Measurements from ENCODE around the gene SH3RF3.

Gene SH3RF3

DNA sequence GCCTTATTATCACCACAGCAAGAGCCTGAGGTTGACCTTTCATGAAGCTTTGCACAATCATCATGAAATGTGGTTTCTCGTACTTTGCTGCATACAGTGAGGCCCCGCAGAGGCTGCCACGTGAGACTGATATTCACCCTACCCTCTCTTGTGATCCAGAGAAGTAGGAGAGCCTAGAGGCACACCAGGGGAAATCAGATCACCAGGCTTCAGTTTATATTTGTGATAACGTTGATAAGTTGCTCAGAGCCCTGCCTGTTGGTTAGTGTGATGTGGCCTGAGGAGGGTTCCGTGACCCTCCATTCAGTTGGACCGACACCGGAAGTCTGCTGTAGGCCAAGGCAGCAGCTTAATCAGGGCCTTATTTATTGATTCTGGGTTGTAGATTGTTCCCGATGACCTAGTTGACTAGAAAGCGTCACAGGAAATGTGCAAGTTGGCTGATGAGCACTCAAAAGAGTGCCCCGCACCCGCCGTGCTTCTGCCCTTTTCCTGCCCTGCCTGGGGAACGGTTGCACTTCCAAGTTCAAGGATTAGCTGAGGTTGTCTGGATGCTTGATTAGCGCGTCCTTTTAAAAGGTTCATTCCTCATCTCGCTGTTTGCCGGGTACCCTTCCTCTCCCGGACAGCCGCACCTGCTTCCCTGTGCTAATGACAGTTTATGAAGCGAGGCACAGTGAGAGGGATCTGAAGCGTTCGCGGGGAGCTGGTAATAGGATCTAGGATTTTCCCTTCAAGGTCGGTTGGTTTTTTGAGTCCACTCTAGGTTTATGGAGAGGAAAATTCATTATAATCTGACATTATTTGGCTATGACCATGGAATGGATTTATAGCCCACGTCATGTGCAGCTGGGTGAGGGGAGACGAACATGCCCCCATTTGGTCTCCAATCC is 146.4 kb downstream of the SH3RF3 start:
- Histone ChIP-seq H3K9ac (no peak overlapping the region), H3K27ac (peak overlapping the region; percentile 27), H3K4me3 (ENCODE audit: low read depth, low read length) (no peak overlapping the region)

DNA sequence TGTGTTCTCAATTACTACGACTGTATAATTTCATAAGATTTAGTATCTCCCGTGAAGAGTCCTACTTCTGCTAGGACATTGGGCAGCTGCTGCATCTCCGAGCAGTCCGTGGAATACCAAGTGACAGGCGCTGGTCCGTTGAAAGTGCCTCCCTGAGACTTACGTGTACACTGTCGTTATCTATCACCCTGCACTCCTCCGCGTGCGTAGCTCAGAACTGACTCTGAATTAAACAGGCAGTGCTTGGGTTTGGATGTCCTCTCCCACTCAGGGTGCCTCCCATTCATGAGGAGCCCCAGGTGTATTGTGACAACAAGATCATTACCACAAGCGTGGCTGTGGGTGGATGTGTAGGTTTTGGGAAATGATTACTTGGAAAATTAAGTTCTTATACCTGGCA is 148.4 kb downstream of the SH3RF3 start:
- Histone ChIP-seq H3K79me2 (no peaks in the 10 kb centered on the region), H3K4me2 (ENCODE audit: low read length) (no peak overlapping the region), H3K9me3 (ENCODE audit: control insufficient read depth, low read length) (no peaks in the 10 kb centered on the region), H3K27me3 (ENCODE audit: control insufficient read depth, insufficient read depth, low read length) (no peaks in the 10 kb centered on the region), H3K4me3 (ENCODE audit: low read depth, low read length) (no peak overlapping the region), H3K9ac (no peak overlapping the region), H3K27ac (no peak overlapping the region), H2AFZ (no peak overlapping the region), H3K36me3 (ENCODE audit: control insufficient read depth, insufficient read depth, low read length) (no peaks in the 10 kb centered on the region), H3K4me1 (peaks cover 3% of the 10 kb centered on the region)
- TF ChIP-seq, protein P1, sequence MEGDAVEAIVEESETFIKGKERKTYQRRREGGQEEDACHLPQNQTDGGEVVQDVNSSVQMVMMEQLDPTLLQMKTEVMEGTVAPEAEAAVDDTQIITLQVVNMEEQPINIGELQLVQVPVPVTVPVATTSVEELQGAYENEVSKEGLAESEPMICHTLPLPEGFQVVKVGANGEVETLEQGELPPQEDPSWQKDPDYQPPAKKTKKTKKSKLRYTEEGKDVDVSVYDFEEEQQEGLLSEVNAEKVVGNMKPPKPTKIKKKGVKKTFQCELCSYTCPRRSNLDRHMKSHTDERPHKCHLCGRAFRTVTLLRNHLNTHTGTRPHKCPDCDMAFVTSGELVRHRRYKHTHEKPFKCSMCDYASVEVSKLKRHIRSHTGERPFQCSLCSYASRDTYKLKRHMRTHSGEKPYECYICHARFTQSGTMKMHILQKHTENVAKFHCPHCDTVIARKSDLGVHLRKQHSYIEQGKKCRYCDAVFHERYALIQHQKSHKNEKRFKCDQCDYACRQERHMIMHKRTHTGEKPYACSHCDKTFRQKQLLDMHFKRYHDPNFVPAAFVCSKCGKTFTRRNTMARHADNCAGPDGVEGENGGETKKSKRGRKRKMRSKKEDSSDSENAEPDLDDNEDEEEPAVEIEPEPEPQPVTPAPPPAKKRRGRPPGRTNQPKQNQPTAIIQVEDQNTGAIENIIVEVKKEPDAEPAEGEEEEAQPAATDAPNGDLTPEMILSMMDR (IDR thresholded peaks at IDR 0.05), result no peak

More for the DNA sequence above, 146.4 kb downstream of the SH3RF3 start:
- Histone ChIP-seq H3K4me2 (ENCODE audit: low read length) (no peak overlapping the region), H2AFZ (no peak overlapping the region), H3K9me3 (ENCODE audit: control insufficient read depth, low read length) (no peaks in the 10 kb centered on the region), H3K27me3 (ENCODE audit: control insufficient read depth, insufficient read depth, low read length) (no peaks in the 10 kb centered on the region), H3K79me2 (no peaks in the 10 kb centered on the region), H3K4me1 (peaks cover 3% of the 10 kb centered on the region), H3K36me3 (ENCODE audit: control insufficient read depth, insufficient read depth, low read length) (no peaks in the 10 kb centered on the region)
- TF ChIP-seq, protein P1 (IDR thresholded peaks at IDR 0.05), result no peak

DNA sequence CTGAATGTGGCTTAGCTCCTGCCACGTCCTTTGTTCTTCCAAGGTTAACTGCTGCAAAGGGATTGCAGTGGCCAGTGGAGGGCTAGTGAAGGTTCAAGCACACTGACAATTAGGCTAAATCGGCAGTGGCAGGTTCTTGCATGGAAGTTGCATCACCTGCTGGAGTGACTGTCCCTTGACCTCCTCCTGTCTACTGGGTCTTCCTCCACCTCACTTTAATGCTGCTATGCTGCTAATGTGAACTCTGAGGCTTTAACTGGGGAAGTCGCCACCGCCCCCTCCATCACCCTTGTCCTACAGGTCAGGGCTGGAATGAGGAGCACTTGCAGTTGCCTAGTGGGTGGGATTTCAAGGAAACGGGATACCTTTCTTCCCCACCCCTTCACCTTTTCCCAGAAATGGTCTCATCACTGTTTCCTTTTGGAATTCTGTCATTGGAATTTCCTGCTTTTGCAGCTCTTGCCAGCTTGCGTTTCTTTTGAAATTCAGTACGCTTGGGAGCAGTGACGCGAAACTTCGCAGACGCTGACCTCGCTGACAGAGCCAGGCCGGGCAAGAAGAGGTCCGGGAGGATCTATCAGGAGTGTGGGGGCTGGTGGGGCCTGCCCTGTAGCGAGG is 150.3 kb downstream of the SH3RF3 start:
- Histone ChIP-seq H3K4me3 (ENCODE audit: low read depth, low read length) (no peak overlapping the region), H3K9ac (no peak overlapping the region), H3K4me2 (ENCODE audit: low read length) (no peak overlapping the region), H2AFZ (peak overlapping the region; percentile 22), H3K27me3 (ENCODE audit: control insufficient read depth, insufficient read depth, low read length) (no peaks in the 10 kb centered on the region), H3K9me3 (ENCODE audit: control insufficient read depth, low read length) (no peaks in the 10 kb centered on the region), H3K27ac (no peak overlapping the region), H3K79me2 (no peaks in the 10 kb centered on the region), H3K36me3 (ENCODE audit: control insufficient read depth, insufficient read depth, low read length) (no peaks in the 10 kb centered on the region), H3K4me1 (peaks cover 3% of the 10 kb centered on the region)
- TF ChIP-seq, protein P1 (IDR thresholded peaks at IDR 0.05), result no peak

DNA sequence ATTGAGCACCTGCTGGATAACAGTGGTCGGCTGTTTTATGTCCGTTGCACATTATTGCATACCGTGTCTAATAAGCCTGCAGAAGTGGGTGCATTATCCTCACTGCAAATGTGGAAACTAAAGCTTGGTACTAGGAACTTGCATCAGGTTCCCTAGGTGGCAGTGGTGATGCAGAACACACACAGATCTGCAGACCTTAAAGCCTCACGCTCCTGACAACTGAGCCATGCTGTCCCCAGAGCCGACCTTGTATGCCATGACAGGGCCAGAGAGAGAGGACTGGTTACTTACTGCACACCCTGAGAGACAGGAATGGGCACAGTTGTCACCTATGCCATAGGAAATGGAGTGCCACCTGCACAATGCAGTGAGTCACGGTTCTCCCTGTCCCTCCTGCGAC is 151.8 kb downstream of the SH3RF3 start:
- TF ChIP-seq, protein P1 (IDR thresholded peaks at IDR 0.05), result no peak
- Histone ChIP-seq H3K27ac (no peak overlapping the region), H3K9me3 (ENCODE audit: control insufficient read depth, low read length) (no peaks in the 10 kb centered on the region), H3K36me3 (ENCODE audit: control insufficient read depth, insufficient read depth, low read length) (no peaks in the 10 kb centered on the region), H3K9ac (no peak overlapping the region), H3K79me2 (no peaks in the 10 kb centered on the region), H3K27me3 (ENCODE audit: control insufficient read depth, insufficient read depth, low read length) (no peaks in the 10 kb centered on the region), H3K4me1 (peaks cover 3% of the 10 kb centered on the region), H3K4me3 (ENCODE audit: low read depth, low read length) (no peak overlapping the region), H3K4me2 (ENCODE audit: low read length) (no peak overlapping the region), H2AFZ (no peak overlapping the region)
